ENCODE measurements around the gene NPFFR1. TPM values are rescaled to one million over a fixed set of nuclear protein-coding genes. Genes with fewer than 3 reads are reported as not detected.

NPFFR1 gene
- total RNA-seq, 1 experiment from 2014 or later: not detected

DNA sequence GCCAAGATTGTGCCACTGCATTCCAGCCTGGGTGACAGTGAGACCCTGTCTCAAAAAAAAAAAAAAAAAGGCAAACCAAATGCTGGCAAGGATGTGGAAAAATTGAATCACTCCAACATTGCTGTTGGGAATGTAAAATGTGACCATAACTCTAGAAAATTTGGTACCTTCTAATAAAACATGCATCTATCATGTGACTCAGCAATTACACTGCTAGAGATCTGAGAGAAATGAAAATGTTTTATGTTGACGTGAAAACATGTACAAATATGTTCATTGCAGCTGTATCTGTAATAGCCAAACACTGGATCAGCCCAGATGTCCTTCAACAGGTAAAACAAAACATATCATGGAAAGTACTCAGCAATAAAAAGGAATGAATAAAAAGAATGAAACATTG is 82.7 kb downstream of the NPFFR1 start:
- no peaks in the 10 kb centered on the region for H3K9me3 Mint-ChIP-seq
- no peaks in the 10 kb centered on the region for H3K79me2 ChIP-seq (ENCODE audit: insufficient read depth, low read length)
- no peak overlapping the region for H2AFZ ChIP-seq (ENCODE audit: low read length)
- H3K9me3 ChIP-seq (ENCODE audit: control insufficient read depth, low read depth, low read length): no peaks in the 10 kb centered on the region
- H3K79me1 ChIP-seq (ENCODE audit: insufficient read depth, low read depth, low read length, poor library complexity, severe bottlenecking): no peaks in the 10 kb centered on the region
- H3K23me2 ChIP-seq (ENCODE audit: insufficient read length, low read depth, low read length, poor library complexity, severe bottlenecking): no peaks in the 10 kb centered on the region
- no peaks in the 10 kb centered on the region for H3K27me3 ChIP-seq (ENCODE audit: insufficient read depth, low read length)
- no peak overlapping the region for H3K9ac ChIP-seq (ENCODE audit: extremely low read depth, insufficient read length, low read length)
- no peak overlapping the region for H2BK20ac ChIP-seq (ENCODE audit: low read depth, low read length, poor library complexity, severe bottlenecking)
- no peak overlapping the region for H3K4me2 ChIP-seq (ENCODE audit: insufficient read depth, insufficient read length, low read length)
- H3K4me1 ChIP-seq (ENCODE audit: insufficient read depth, low read length): no peaks in the 10 kb centered on the region
- DNase-seq: no peak
- H3K14ac ChIP-seq (ENCODE audit: insufficient read depth, low read length): no peak overlapping the region
- H4K5ac ChIP-seq (ENCODE audit: insufficient read length, low read depth, low read length): no peak overlapping the region
- no peaks in the 10 kb centered on the region for H4K20me1 ChIP-seq (ENCODE audit: control insufficient read depth, insufficient read depth, insufficient read length)
- no peak overlapping the region for H3K27ac ChIP-seq (ENCODE audit: insufficient read length, low read depth, low read length)
- no peak overlapping the region for H4K91ac ChIP-seq (ENCODE audit: insufficient read length, low read depth, low read length)
- no peak overlapping the region for H2BK15ac ChIP-seq (ENCODE audit: low read depth, low read length)
- no peaks in the 10 kb centered on the region for H3K4me1 Mint-ChIP-seq
- H3K27ac Mint-ChIP-seq: no peak overlapping the region
- WGBS (ENCODE audit: extremely low coverage, insufficient read length, low lambda C conversion rate): no CpG with 5 or more reads among the region's 1 CpG
- H4K8ac ChIP-seq (replicated peaks; ENCODE audit: insufficient read length, low read depth, low read length): no peak overlapping the region
- no peak overlapping the region for H2BK12ac ChIP-seq (ENCODE audit: insufficient read length, low read depth, low read length)
- peaks cover 2% of the 10 kb centered on the region; the same call in 1 of the 2 replicates for H3K27me3 Mint-ChIP-seq (ENCODE audit: low read depth)
- no peak overlapping the region for H2BK5ac ChIP-seq (ENCODE audit: insufficient read length, low read length)
- no peak overlapping the region for H2BK120ac ChIP-seq (ENCODE audit: low read depth, low read length, poor library complexity, severe bottlenecking)
- peaks cover 36 to 58% (median 40%) of the 10 kb centered on the region in 3 experiments; a peak in 6 of 7 replicates for H3K36me3 Mint-ChIP-seq (ENCODE audit: insufficient read depth in 1 of 3, low read depth in 3 of 3)
- H3K56ac ChIP-seq (ENCODE audit: insufficient read length, low read depth, low read length): no peak overlapping the region
- TF ChIP-seq CTCF (conservative IDR thresholded peaks at IDR 0.05): no peak
- H3K18ac ChIP-seq (ENCODE audit: insufficient read length, low read depth, low read length): no peak overlapping the region
- no peak overlapping the region for H3T11ph ChIP-seq (ENCODE audit: low read length)
- no peak overlapping the region for H3K4ac ChIP-seq (ENCODE audit: low read depth, low read length)
- H3K4me3 Mint-ChIP-seq: no peak overlapping the region
- no peak overlapping the region for H3K23ac ChIP-seq (ENCODE audit: insufficient read length, low read depth, low read length)
- H2AK5ac ChIP-seq (ENCODE audit: insufficient read length, low read length): no peak overlapping the region
